Kidney tubule cell (primary cell): ENCODE measurements around the gene EXOC6B.

ENCODE experiments used
- DNase-seq: peaks from one replicate; pipeline ENCODE4 v3.0.0-alpha.2; 2018; ENCODE audit warnings: low spot score

The EXOC6B gene

DNA sequence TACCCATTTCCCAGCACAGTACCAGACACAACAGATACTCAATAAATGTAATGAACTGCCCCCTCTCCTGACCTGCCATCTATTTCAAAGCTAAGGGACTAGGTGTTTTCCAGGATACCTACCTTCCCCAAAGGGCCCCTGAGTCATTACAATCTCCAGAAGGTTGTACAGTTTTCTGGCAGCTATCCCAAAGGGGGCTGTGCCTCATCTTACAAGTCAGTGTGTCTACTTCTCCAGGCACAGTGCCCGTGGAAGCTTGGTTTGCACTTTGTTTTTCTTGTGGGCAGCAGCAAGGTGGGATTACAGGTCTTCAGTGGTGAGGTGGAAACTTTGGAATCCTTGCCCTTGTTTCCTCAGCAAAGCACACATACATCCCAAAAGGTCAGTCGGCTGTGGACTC lies 615.4 kb downstream of the EXOC6B start:
- peak; percentile 88 for DNase-seq

GRCh38 chr2:72208225-72208624 lies 617.6 kb downstream of the EXOC6B start:
- DNase-seq = no peak

DNA sequence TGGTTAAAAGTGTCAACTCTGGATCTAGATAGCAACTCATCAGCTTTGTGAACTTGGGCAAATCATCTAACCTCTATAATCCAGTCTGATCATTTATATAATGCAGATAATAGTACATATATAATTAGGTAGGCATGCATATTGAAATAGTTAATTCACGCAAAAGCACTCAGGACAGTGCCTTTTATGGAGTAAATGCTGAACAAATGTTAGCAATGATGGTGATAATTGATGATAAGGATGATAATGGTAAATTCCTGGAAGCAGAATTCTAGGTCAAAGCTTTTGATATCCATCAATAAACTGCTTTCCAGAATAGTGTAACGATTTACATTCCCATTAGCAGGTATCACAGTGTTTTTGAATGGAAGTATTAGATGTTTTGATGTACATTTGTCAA lies 618.5 kb downstream of the EXOC6B start:
- no peak for DNase-seq

DNA sequence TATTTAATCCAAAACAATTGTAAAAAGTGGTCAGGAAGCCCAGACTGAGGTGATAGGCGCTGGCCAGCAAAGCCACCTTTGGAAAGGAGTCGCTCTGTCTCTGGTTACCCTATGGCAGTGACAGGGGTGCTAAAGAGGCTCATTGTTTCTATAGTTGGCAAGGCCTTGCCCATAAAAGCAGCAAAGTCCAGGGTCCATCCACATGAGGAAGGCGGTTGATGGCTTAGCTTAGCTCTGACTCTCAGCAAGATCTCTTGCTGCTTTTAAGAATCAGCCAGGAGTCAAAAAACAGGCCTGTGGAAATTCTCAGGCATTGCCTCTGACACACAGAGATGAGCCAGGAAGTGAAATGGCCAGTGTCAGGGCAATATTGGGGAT lies 620.3 kb downstream of the EXOC6B start:
- no peak for DNase-seq

GRCh38 chr2:72204786-72205503 lies 620.9 kb downstream of the EXOC6B start:
- no peak for DNase-seq

- peak; percentile 20 for DNase-seq
Measured at GRCh38 chr2:72204156-72204785, 621.6 kb downstream of the EXOC6B start.

- DNase-seq = peak; percentile 61
Measured at GRCh38 chr2:72198532-72199241, 627.1 kb downstream of the EXOC6B start.

DNA sequence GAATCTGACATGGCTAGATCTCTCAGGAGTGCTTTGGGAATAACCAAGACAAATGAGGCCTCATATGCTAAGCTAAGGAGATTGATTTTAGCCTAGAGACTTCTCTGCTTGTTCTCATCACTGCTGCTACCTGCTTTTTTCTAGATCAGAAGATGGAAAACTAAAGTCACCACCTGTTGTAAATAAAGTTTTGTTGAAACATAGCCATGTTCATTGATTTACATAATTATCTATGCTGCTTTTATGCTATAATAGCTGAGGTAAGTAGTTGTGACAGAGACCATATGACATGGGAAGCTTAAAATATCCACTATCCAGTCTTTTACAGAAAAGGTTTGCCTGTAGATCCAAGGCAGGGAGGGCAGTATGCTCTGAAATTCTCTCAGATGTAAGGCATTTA lies 632.1 kb downstream of the EXOC6B start:
- DNase-seq = no peak

GRCh38 chr2:72191441-72191840 lies 634.4 kb downstream of the EXOC6B start:
- DNase-seq = no peak

GRCh38 chr2:72185206-72185605 lies 640.6 kb downstream of the EXOC6B start:
- DNase-seq = no peak

DNA sequence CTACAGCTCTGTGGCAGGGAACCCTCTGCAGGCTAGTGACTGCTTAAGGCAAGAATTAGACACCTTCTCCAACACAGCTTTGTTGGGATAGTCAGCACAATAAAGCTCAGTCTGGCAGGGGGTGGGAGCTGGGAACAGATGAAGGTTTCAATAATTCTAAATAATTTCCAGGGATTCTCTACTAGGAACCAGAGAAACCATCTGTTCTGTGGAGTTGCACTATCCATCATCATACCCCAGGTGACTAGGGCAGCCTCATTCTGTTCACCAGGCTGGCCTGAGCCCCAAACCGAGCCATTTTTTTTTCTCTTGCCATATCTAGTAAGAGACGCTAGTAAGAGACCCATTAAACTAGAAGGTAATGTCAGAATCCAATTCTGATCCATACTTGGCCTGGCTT lies 642.4 kb downstream of the EXOC6B start:
- no peak for DNase-seq

DNA sequence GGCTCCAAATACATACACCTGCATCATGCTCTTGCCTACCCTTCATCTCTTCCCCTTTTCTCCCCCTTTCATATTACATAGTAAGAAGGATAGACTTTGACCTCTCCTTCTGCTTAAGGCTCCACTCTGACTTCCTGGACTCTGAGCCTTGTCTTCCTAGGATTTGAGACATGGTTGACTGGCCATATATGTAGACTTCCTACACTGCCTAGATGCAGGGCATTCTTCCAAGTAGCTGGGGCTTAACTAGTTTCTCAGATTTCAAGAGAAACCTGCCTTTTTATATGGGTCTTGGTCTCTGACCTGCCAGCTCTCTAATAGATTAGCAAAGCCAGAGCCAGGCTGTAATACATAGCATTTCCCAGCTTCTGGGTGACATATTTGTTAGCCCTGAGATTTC lies 642.8 kb downstream of the EXOC6B start:
- DNase-seq = peak; percentile 10

DNA sequence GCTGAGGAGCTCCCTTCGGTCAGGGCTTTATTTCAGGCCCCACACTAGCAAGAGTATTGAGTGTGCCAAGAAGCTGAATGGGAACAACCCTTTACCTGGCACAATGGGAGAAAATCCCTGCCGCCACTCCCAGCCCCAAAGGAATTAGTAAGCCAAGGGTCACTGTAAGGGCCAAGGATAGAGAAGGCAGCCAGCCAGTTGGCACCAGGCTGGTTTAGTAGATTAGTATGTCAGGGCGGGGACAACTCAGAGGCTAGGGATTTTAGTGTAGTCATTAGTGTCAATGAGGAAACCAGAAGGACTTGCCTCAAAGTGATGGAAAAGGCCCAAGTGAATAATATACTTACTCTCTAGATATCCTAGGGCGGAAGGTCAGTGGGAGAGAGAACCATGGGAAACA lies 643.3 kb downstream of the EXOC6B start:
- DNase-seq = peak; percentile 2

DNA sequence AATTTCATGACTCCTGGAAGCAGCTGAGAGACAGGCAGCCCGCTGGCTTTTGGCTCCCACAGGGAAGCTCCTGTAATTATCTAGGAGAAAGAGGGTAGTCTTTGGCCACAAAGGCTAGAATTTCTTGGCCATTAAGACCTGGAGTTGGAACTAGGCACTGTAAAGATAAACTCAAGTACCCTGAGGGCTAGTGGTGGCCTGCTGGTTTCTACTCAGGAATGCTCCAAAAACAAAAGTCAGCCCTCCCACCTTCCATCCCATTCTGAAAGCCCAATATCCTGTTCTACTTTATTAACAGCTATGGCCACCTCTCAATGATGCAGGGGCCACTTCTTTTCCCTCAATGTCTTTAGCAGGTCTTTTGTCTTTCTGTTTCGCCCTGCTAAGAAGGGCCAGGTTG lies 644.2 kb downstream of the EXOC6B start:
- DNase-seq = no peak

- no peak for DNase-seq
Measured at GRCh38 chr2:72180351-72180750, 645.5 kb downstream of the EXOC6B start.

DNA sequence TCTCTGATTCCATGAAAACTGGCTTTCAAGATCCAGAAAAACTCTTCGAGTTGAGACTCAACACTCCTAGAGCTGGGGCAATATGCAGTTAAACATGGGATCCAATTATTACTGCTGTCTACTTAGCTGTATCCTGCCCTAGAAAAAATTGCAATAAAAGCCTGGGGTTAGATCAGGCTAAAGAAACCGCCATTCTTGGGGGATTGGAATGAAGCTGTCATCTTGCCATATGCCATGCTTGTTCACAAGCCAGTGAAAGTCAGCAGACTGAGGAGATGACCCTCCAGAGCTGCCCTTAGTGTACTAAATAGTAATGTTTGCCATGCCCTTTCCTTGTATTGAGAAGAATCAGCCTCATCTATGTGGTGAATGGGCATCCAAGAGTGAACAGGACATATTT lies 647.3 kb downstream of the EXOC6B start:
- DNase-seq = no peak

GRCh38 chr2:72176281-72176680 lies 649.6 kb downstream of the EXOC6B start:
- peak; percentile 7 for DNase-seq

GRCh38 chr2:72175636-72176035 lies 650.2 kb downstream of the EXOC6B start:
- DNase-seq = no peak

DNA sequence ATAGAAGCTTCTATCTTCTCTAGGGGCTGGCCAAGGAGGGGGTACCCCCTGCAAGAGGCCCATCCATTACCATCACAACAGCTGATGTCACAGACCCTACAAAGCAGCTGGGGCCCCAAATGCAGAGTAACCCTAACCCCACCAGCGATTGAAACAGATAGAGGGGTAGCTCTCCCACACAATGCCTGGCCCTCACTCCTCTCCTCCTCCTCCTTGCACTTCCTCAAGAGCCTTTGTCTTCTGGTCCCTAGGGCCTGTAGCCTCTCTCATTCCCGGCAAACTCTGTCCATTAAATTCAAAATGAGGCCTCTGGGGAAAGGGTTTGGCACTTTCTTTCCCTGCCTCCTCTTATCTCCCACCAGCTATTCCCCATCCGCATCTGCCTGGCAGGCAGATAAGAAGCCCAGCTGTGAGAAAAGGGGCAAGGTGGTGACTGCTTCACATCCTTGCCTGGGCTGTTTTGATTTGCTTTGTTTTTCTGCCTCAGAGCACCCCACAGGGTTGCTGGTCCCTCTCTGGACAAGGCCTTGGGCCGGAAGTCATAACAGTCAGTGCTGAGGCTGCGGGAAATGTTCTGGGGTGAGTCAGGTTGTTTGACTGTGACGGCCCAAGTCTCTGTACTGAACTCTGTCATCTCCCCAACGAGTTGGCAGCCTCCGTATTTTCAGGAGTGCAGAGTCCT lies 652.1 kb downstream of the EXOC6B start:
- no peak for DNase-seq

DNA sequence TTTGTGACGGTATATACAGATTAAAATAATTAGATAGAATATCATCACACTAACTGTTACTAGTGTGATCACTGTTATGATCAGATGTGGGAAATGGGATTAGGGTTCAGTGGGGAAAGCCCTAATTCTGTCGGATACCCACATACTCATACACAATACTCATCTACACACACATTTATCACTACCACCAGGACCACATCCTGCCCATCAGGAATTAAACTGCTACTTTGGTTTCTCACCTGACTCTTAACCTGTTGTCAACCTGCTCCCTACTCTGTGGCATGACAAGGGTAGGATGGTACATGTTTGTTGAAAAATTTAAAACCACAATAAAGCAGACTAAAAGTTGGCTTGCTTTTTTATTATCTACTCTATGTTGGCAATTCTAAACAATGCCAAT lies 653.4 kb downstream of the EXOC6B start:
- no peak for DNase-seq

DNA sequence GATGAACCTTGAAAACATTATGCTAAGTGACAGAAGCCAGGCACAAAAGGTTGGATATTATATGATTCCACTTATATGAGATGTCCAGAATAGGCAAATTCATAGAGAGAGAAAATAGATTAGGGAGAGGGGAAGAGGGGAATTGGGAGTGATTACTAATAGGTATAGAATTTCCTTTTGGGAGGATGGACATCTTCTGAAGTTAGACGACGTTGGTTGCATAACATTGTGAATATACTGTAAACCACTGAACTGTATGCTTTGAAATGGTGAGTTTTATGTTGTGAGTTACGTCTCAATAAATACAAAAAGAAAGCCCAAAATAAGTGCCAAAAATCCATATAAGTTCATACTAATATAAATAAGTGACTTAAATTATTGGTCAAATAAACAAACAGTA lies 659.6 kb downstream of the EXOC6B start:
- DNase-seq = no peak

GRCh38 chr2:72165792-72166191 lies 660.0 kb downstream of the EXOC6B start:
- DNase-seq = no peak

DNA sequence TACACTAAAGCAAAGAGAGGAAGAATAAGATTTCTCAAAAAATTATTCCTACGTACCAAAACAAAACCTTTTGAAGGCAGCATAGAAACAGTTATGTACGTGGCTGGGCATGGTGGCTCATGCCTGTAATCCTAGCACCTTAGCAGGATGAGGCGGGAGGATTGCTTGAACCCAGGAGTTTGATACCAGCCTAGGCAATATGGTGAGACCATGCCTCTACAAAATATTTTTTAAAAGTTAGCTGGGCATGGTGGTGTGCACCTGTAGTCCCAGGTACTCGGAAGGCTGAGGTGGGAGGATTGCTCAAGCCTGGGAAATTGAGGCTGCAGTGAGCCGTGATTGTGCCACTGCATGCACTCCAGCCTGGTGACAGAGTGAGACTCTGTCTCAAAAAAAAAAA lies 663.3 kb downstream of the EXOC6B start:
- DNase-seq = no peak
